CD4-positive, alpha-beta memory T cell (primary cell): ENCODE results near the gene DLGAP1. TPM values are rescaled to one million over a fixed set of nuclear protein-coding genes. Genes with fewer than 3 reads are reported as not detected.

Experiments used
- CTCF ChIA-PET: fragments of 350-600 bp; sonication (Branson Sonifier 250); formaldehyde crosslinking; loops from one replicate; lab custom pipeline; 2021; ENCODE audit warnings: inconsistent platforms; ENCODE audit not compliant: partially characterized antibody; lab: Charles Lee
- POLR2A ChIA-PET: fragments of 350-600 bp; sonication (Branson Sonifier 250); formaldehyde crosslinking; loops from one replicate; lab custom pipeline; 2021; ENCODE audit not compliant: partially characterized antibody; lab: Charles Lee
- DNase-seq, 5 donors: peaks; one replicate each; pipeline versions ENCODE4 v3.0.0 to v3.0.0-alpha.2; 2020 to 2022; ENCODE audit warnings: mixed read lengths in 1 of 5
- H3K27ac ChIP-seq: one replicate; pipeline ENCODE4 v1.7.0; 2013; ENCODE audit warnings: low read depth, low read length
- H3K27me3 ChIP-seq: 2 replicates; pipeline ENCODE4 v1.7.0; 2013; ENCODE audit warnings: mild to moderate bottlenecking, low read length, moderate library complexity; ENCODE audit not compliant: insufficient read depth
- H3K36me3 ChIP-seq: 2 replicates; pipeline ENCODE4 v1.7.0; 2013; ENCODE audit warnings: mild to moderate bottlenecking, low read length, moderate library complexity; ENCODE audit not compliant: insufficient read depth
- H3K4me1 ChIP-seq: 2 replicates; pipeline ENCODE4 v1.7.0; 2013; ENCODE audit warnings: mild to moderate bottlenecking, low read length, moderate library complexity; ENCODE audit not compliant: insufficient read depth
- H3K4me3 ChIP-seq, 2 donors: one replicate each; pipeline ENCODE4 v1.7.0; 2013; ENCODE audit warnings: low read length in 2 of 2, mild to moderate bottlenecking in 1 of 2
- H3K9me3 ChIP-seq, 2 donors: one replicate each; pipeline ENCODE4 v1.7.0; 2013; ENCODE audit warnings: low read length in 2 of 2, control low read depth in 1 of 2; ENCODE audit not compliant: control insufficient read depth in 1 of 2
- H3K27ac Mint-ChIP-seq, 7 donors: one replicate each; pipeline ENCODE4 v1.8.0; 2020 to 2021; ENCODE audit warnings: mixed read lengths in 7 of 7, mild to moderate bottlenecking in 6 of 7, inconsistent platforms in 3 of 7, moderate library complexity in 3 of 7
- H3K27me3 Mint-ChIP-seq, 2 donors: one replicate each; pipeline ENCODE4 v1.8.0; 2020 to 2021; ENCODE audit warnings: mixed read lengths in 2 of 2
- H3K36me3 Mint-ChIP-seq, 2 donors: one replicate each; pipeline ENCODE4 v1.8.0; 2020 to 2021; ENCODE audit warnings: mixed read lengths in 2 of 2, inconsistent platforms in 1 of 2, mild to moderate bottlenecking in 1 of 2
- H3K4me1 Mint-ChIP-seq, 4 donors: one replicate each; pipeline ENCODE4 v1.8.0; 2020 to 2021; ENCODE audit warnings: mixed read lengths in 4 of 4, mild to moderate bottlenecking in 1 of 4
- H3K4me3 Mint-ChIP-seq, 8 donors: one replicate each; pipeline ENCODE4 v1.8.0; 2020 to 2021; ENCODE audit warnings: mixed read lengths in 8 of 8, mild to moderate bottlenecking in 7 of 8, moderate library complexity in 6 of 8, inconsistent platforms in 3 of 8
- H3K9me3 Mint-ChIP-seq, 8 donors: one replicate each; pipeline ENCODE4 v1.8.0; 2020 to 2021; ENCODE audit warnings: mixed read lengths in 8 of 8, mild to moderate bottlenecking in 5 of 8, inconsistent platforms in 3 of 8, moderate library complexity in 1 of 8
- intact Hi-C: fragments of 100-400 bp; cut with micrococcal nuclease; formaldehyde crosslinking; loops from one replicate; pipeline ENCODE4 v1.15.1; 2023
- polyA plus RNA-seq, 2 donors: library from polyadenylated mRNA; unstranded; fragments of 300-500 nt; fragmentation: Illumina TruSeq; gene quantifications; one replicate each; pipeline ENCODE4 v1.2.3, GENCODE V29; 2021
- total RNA-seq, 2 experiments: library from RNA; stranded (reverse); gene quantifications; one replicate each; pipeline ENCODE4 v1.2.3, GENCODE V29; 2021

Gene DLGAP1
- total and polyA plus RNA-seq, 4 experiments from 2014 or later: 0.17 to 0.71 (median 0.45) TPM

GRCh38 chr18:3692113-3692621 lies 762.9 kb downstream of the DLGAP1 start:
- Mint-ChIP-seq H3K9me3 (peaks cover 0 to 11% (median under 1%) of the 10 kb centered on the region in 8 donors), H3K36me3 (no peaks in the 10 kb centered on the region), H3K27ac (no peak overlapping the region), H3K4me1 (peaks cover 0 to 3% (median 0%) of the 10 kb centered on the region in 4 donors), H3K4me3 (no peak overlapping the region), H3K27me3 (peaks cover 2 to 6% of the 10 kb centered on the region in 2 donors)
- Histone ChIP-seq H3K36me3 (no peaks in the 10 kb centered on the region), H3K9me3 (no peaks in the 10 kb centered on the region), H3K4me1 (no peaks in the 10 kb centered on the region), H3K27me3 (no peaks in the 10 kb centered on the region), H3K4me3 (no peak overlapping the region), H3K27ac (no peak overlapping the region)
- intact Hi-C loops: no loop called here
- POLR2A ChIA-PET: no interaction called here
- no peak for DNase-seq
- CTCF ChIA-PET: interaction anchor here (1.7 kb wide), 1 partner anchor 26 kb away, joined by 4 read pairs; no protein-coding TSS in a partner anchor

DNA sequence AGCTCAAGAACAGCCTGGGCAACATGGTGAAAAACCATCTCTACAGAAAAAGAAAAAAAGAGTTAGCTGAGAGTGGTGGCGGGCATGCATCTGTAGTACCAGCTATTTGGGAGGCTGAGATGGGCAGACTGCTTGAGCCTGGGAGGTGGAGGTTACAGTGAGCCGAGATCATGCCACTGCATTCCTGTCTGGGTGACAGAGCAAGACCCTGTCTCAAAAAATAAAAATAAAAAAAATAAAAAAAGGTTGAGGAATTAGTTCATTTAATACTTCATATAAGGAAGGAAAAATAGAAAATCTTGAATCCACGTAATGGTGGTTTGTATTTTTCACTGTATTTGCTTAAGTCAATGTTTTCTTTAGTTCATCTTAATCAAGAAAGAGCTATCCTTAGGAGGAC lies 763.4 kb downstream of the DLGAP1 start:
- H3K36me3 Mint-ChIP-seq: no peaks in the 10 kb centered on the region
- Histone ChIP-seq H3K36me3 (no peaks in the 10 kb centered on the region), H3K4me3 (no peak overlapping the region), H3K9me3 (no peaks in the 10 kb centered on the region), H3K27ac (no peak overlapping the region), H3K4me1 (no peaks in the 10 kb centered on the region), H3K27me3 (no peaks in the 10 kb centered on the region)
- intact Hi-C loops: no loop called here
- H3K27me3 Mint-ChIP-seq: peaks cover 2 to 5% of the 10 kb centered on the region in 2 donors
- no peak overlapping the region for H3K4me3 Mint-ChIP-seq
- POLR2A ChIA-PET: no interaction called here
- peaks cover 0 to 3% (median 0%) of the 10 kb centered on the region in 4 donors for H3K4me1 Mint-ChIP-seq
- no peak for DNase-seq
- no peak overlapping the region for H3K27ac Mint-ChIP-seq
- CTCF ChIA-PET: interaction anchor here (1.7 kb wide), 1 partner anchor 25 kb away, joined by 4 read pairs; no protein-coding TSS in a partner anchor
- H3K9me3 Mint-ChIP-seq: peaks cover 0 to 8% (median 1%) of the 10 kb centered on the region in 8 donors

GRCh38 chr18:3690764-3691066 lies 764.4 kb downstream of the DLGAP1 start:
- Mint-ChIP-seq H3K9me3 (peaks cover 0 to 7% (median 1%) of the 10 kb centered on the region in 8 donors), H3K4me1 (peaks cover 0 to 3% (median 0%) of the 10 kb centered on the region in 4 donors), H3K27me3 (peaks cover 2% of the 10 kb centered on the region in 2 donors), H3K36me3 (no peaks in the 10 kb centered on the region), H3K4me3 (no peak overlapping the region), H3K27ac (no peak overlapping the region)
- ChIA-PET CTCF (interaction anchor here (0.7 kb wide), 1 partner anchor 37 kb away, joined by 3 read pairs; no protein-coding TSS in a partner anchor), POLR2A (no interaction called here)
- intact Hi-C loops: no loop called here
- Histone ChIP-seq H3K9me3 (no peaks in the 10 kb centered on the region), H3K4me3 (no peak overlapping the region), H3K27ac (no peak overlapping the region), H3K36me3 (no peaks in the 10 kb centered on the region), H3K27me3 (no peaks in the 10 kb centered on the region), H3K4me1 (no peaks in the 10 kb centered on the region)
- DNase-seq: no peak

DNA sequence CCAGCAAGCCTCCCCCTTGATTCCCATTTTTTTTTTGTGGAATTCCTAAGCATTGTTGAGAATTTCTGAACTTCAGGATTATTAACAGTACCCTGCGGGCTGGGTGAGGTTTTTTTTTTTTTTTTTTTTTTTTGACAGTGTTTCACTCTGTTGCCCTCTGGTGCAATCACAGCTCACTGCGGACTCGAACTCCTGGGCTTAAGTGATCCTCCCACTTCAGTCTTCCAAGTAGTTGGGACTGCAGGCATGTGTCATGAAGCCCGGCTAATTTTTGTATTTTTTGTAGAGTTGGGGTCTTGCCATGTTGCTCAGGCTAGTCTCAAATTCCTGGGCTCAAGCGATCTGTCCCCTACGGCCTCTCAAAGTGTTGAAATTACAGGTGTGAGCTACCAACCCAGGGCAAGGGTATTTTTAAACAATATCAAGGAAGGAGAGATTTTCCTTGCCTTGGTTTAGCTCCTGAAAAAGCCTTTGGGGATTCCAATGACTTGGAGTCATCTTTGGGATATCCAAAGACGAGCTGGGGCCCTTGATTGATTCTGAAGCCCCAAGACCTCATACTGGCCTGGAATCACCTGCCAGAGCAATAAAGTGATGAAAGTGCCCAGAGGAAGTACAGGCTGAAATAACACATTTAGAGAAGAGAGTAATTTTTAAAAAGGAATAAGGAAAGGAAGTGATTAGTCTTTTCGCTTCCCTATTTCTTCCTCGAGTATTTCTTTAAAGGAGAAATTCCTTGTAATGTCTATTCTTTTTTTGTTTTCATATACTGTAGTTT lies 764.9 kb downstream of the DLGAP1 start:
- H3K4me1 ChIP-seq: no peaks in the 10 kb centered on the region

DNA sequence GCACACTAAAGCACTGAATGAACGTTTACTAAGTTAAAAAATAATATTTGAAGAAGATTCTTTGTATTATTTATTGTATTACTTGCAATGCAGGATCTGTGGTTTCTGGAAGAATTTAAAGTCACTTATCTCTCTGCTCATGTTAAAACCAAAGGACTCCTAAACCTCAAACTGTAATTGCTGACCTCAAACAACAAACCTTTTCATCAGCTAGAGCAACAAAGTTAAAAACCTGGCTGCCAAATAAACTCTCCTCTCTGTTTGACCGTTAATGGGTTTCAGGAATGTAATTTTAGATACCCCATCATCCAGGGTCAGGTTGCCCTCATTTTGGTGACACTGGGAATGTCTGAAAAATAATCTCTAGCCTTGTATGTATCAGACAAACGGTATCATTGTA lies 766.0 kb downstream of the DLGAP1 start:
- no peak overlapping the region for H3K4me3 ChIP-seq
- H3K9me3 ChIP-seq: no peaks in the 10 kb centered on the region
- Mint-ChIP-seq H3K27ac (no peak overlapping the region), H3K4me3 (no peak overlapping the region), H3K4me1 (peaks cover 0 to 2% (median 0%) of the 10 kb centered on the region in 4 donors), H3K27me3 (peaks cover 2% of the 10 kb centered on the region in 2 donors), H3K9me3 (peaks cover 0 to 4% (median 0%) of the 10 kb centered on the region in 8 donors), H3K36me3 (no peaks in the 10 kb centered on the region)
- ChIA-PET CTCF (no interaction called here), POLR2A (no interaction called here)
- DNase-seq: no peak
- H3K36me3 ChIP-seq: no peaks in the 10 kb centered on the region
- no peaks in the 10 kb centered on the region for H3K27me3 ChIP-seq
- H3K27ac ChIP-seq: no peak overlapping the region
- H3K4me1 ChIP-seq: no peaks in the 10 kb centered on the region
- intact Hi-C loops: no loop called here

More for the DNA sequence above, 764.9 kb downstream of the DLGAP1 start:
- Histone ChIP-seq H3K4me3 (no peak overlapping the region), H3K9me3 (no peaks in the 10 kb centered on the region), H3K27me3 (no peaks in the 10 kb centered on the region), H3K36me3 (no peaks in the 10 kb centered on the region), H3K27ac (no peak overlapping the region)
- Mint-ChIP-seq H3K36me3 (no peaks in the 10 kb centered on the region), H3K27me3 (peaks cover 2% of the 10 kb centered on the region in 2 donors), H3K27ac (no peak overlapping the region), H3K4me1 (peaks cover 0 to 3% (median 0%) of the 10 kb centered on the region in 4 donors), H3K4me3 (no peak overlapping the region), H3K9me3 (peaks cover 0 to 4% (median 0%) of the 10 kb centered on the region in 8 donors)
- ChIA-PET CTCF (no interaction called here), POLR2A (no interaction called here)
- intact Hi-C loops: no loop called here
- no peak for DNase-seq

DNA sequence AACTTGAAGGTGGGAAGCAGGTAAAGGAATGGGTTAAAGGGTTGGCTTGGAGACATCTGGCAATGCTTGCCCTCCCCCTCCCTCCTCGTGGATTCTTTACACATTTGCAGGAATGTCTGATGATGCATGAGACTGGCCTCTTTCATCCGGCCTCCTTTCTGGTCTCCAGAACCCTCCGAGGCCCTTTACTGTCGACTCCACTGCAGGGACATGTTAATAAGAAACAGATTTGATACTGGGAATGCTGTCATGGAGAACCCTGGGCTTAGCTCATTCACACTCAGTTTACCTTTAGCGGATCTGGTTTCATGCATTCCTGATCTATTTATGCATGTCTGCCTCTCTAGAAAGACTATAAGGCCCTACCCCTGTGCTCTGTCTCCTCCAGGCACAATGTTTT lies 766.4 kb downstream of the DLGAP1 start:
- H3K4me3 ChIP-seq: no peak overlapping the region
- H3K4me1 ChIP-seq: no peaks in the 10 kb centered on the region
- peaks cover 0 to 4% (median 0%) of the 10 kb centered on the region in 8 donors for H3K9me3 Mint-ChIP-seq
- H3K27ac ChIP-seq: no peak overlapping the region
- intact Hi-C loops: no loop called here
- no peak for DNase-seq
- no peaks in the 10 kb centered on the region for H3K27me3 ChIP-seq
- H3K9me3 ChIP-seq: no peaks in the 10 kb centered on the region
- no peak overlapping the region for H3K27ac Mint-ChIP-seq
- CTCF ChIA-PET: no interaction called here
- H3K36me3 Mint-ChIP-seq: no peaks in the 10 kb centered on the region
- H3K36me3 ChIP-seq: no peaks in the 10 kb centered on the region
- H3K27me3 Mint-ChIP-seq: peaks cover 0 to 2% of the 10 kb centered on the region in 2 donors
- H3K4me1 Mint-ChIP-seq: no peaks in the 10 kb centered on the region
- POLR2A ChIA-PET: no interaction called here
- H3K4me3 Mint-ChIP-seq: no peak overlapping the region

- Mint-ChIP-seq H3K4me3 (no peak overlapping the region), H3K27ac (no peak overlapping the region), H3K9me3 (peaks cover 2 to 9% (median 7%) of the 10 kb centered on the region in 8 donors), H3K4me1 (no peaks in the 10 kb centered on the region), H3K36me3 (peaks cover 2 to 9% of the 10 kb centered on the region in 2 donors), H3K27me3 (peaks cover 2% of the 10 kb centered on the region in 2 donors)
- Histone ChIP-seq H3K4me1 (no peaks in the 10 kb centered on the region), H3K4me3 (no peak overlapping the region), H3K27ac (no peak overlapping the region), H3K9me3 (no peaks in the 10 kb centered on the region), H3K36me3 (no peaks in the 10 kb centered on the region), H3K27me3 (no peaks in the 10 kb centered on the region)
- intact Hi-C loops: no loop called here
- ChIA-PET POLR2A (no interaction called here), CTCF (no interaction called here)
- DNase-seq: no peak
These were observed 771.6 kb downstream of the DLGAP1 start for GRCh38 chr18:3683483-3683882.
